ENCODE data around the gene UCN.
"Not testable (repeated sequence)": the region's sequence is repeated elsewhere in the genome, so short reads cannot be mapped to it uniquely, and the experiment has no call there.

The UCN gene

DNA sequence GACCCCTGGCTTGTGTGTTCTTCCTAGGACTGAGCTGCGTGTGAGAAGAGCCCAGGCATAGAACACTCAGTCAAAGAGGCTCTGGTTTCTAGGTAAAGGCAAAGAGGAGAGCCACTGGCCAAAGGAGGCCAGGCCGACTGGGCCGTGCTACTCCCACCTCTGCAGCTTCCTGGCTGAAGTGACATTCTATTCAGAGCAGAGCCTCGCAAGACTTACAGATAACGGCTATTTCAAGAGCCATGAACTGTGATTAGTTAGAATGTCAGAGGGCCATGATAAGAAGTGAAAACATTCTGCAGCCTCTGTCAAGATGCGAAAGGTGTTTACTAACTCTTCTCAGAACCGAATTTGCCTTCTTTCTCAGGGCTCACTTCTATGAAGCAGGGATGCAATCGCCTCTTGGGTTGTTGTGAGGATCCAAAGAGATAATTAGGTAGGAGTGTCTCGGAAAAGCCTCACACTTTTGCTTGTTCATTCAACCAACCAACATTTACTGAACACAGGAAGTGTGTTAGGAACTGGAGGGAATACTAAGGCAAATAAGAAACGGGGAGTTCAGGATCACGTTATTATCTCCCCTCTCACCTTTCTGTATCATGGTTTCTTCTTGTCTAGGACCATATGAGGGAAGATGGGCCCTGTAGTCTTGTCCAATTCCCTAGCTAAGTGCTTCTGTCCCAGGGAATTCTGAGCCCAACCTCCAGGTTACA lies 36.5 kb downstream of the UCN start:
- no peak overlapping the region for H3K9ac ChIP-seq (ENCODE audit: insufficient read length, low read depth)
- H3K4me3 ChIP-seq (ENCODE audit: insufficient read length, low read depth): no peak overlapping the region
- no peak for DNase-seq (ENCODE audit: low read depth, low spot score)
- TF ChIP-seq YY1 (IDR thresholded peaks at IDR 0.05; ENCODE audit: insufficient read depth, insufficient read length): no peak
- TF ChIP-seq ZNF274 (IDR thresholded peaks at IDR 0.05; ENCODE audit: low read depth, low read length): no peak
- no peak for TF ChIP-seq SUZ12 (IDR thresholded peaks at IDR 0.05; ENCODE audit: extremely low read depth, insufficient read depth, insufficient read length)
- H3K27me3 ChIP-seq (ENCODE audit: insufficient read depth, insufficient read length): peaks cover 7% of the 10 kb centered on the region
- no peaks in the 10 kb centered on the region for H3K36me3 ChIP-seq (ENCODE audit: insufficient read depth, insufficient read length, low read length)
- peaks cover 3% of the 10 kb centered on the region for H3K4me1 ChIP-seq (ENCODE audit: insufficient read depth, insufficient read length)
- no peaks in the 10 kb centered on the region for H3K9me3 ChIP-seq (ENCODE audit: insufficient read depth, low read length)

DNA sequence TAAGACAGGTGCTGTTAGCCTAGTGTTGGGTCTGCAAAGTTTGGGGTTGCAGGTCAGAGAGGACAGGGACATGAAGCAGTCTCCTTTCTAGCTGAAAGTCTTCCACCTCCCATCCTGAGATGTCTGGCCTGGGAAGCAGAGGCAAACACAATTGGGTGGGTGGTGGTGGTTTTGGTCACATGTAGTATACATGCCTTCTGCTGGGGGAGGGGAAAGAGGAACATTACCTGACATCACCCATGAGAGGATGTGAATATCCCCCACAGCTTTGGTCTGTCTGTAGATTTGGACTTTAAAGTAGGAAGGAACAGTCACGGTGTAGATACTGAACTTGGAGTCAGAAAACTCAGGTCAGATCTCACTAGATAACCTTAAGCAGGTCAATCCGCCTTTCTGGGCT lies 37.6 kb downstream of the UCN start:
- no peak for TF ChIP-seq SUZ12 (IDR thresholded peaks at IDR 0.05; ENCODE audit: extremely low read depth, insufficient read depth, insufficient read length)
- TF ChIP-seq YY1 (IDR thresholded peaks at IDR 0.05; ENCODE audit: insufficient read depth, insufficient read length): no peak
- TF ChIP-seq ZNF274 (IDR thresholded peaks at IDR 0.05; ENCODE audit: low read depth, low read length): no peak
- DNase-seq (ENCODE audit: low read depth, low spot score): no peak
- H3K4me3 ChIP-seq (ENCODE audit: insufficient read length, low read depth): no peak overlapping the region
- H3K4me1 ChIP-seq (ENCODE audit: insufficient read depth, insufficient read length): peaks cover 3% of the 10 kb centered on the region
- no peak overlapping the region for H3K9ac ChIP-seq (ENCODE audit: insufficient read length, low read depth)
- H3K36me3 ChIP-seq (ENCODE audit: insufficient read depth, insufficient read length, low read length): no peaks in the 10 kb centered on the region
- H3K27me3 ChIP-seq (ENCODE audit: insufficient read depth, insufficient read length): peaks cover 16% of the 10 kb centered on the region
- peaks cover 2% of the 10 kb centered on the region; the same call in 1 of the 2 replicates for H3K9me3 ChIP-seq (ENCODE audit: insufficient read depth, low read length)

GRCh38 chr2:27270131-27270530 lies 38.1 kb downstream of the UCN start:
- DNase-seq (ENCODE audit: low read depth, low spot score): no peak
- H3K36me3 ChIP-seq (ENCODE audit: insufficient read depth, insufficient read length, low read length): no peaks in the 10 kb centered on the region
- peaks cover 21% of the 10 kb centered on the region for H3K27me3 ChIP-seq (ENCODE audit: insufficient read depth, insufficient read length)
- no peak overlapping the region for H3K9ac ChIP-seq (ENCODE audit: insufficient read length, low read depth)
- TF ChIP-seq SUZ12 (IDR thresholded peaks at IDR 0.05; ENCODE audit: extremely low read depth, insufficient read depth, insufficient read length) (no peak), YY1 (IDR thresholded peaks at IDR 0.05; ENCODE audit: insufficient read depth, insufficient read length) (no peak), ZNF274 (IDR thresholded peaks at IDR 0.05; ENCODE audit: low read depth, low read length) (no peak)
- H3K4me1 ChIP-seq (ENCODE audit: insufficient read depth, insufficient read length): peaks cover 2% of the 10 kb centered on the region
- peaks cover 4% of the 10 kb centered on the region; the same call in 1 of the 2 replicates for H3K9me3 ChIP-seq (ENCODE audit: insufficient read depth, low read length)
- H3K4me3 ChIP-seq (ENCODE audit: insufficient read length, low read depth): no peak overlapping the region

DNA sequence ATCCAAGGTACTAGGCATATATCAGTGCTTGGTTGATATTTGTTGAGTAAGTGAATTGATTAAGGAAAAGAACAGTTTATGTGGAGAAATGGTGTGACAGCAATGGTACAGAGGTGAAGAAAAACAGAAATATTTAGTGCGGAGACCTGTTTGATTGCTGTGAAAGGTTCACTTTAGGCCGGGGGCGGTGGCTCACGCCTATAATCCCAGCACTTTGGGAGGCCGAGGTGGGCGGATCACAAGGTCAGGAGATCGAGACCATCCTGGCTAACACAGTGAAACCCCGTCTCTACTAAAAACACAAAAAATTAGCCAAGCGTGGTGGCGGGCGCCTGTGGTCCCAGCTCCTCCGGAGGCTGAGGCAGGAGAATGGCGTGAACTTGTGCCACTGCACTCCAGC lies 39.9 kb downstream of the UCN start:
- not testable (repeated sequence) for H3K4me3 ChIP-seq (ENCODE audit: insufficient read length, low read depth); DNase-seq (ENCODE audit: low read depth, low spot score); H3K4me1 ChIP-seq (ENCODE audit: insufficient read depth, insufficient read length); H3K9me3 ChIP-seq (ENCODE audit: insufficient read depth, low read length); H3K9ac ChIP-seq (ENCODE audit: insufficient read length, low read depth); H3K36me3 ChIP-seq (ENCODE audit: insufficient read depth, insufficient read length, low read length)
- H3K27me3 ChIP-seq (ENCODE audit: insufficient read depth, insufficient read length): peaks cover 40% of the 10 kb centered on the region

DNA sequence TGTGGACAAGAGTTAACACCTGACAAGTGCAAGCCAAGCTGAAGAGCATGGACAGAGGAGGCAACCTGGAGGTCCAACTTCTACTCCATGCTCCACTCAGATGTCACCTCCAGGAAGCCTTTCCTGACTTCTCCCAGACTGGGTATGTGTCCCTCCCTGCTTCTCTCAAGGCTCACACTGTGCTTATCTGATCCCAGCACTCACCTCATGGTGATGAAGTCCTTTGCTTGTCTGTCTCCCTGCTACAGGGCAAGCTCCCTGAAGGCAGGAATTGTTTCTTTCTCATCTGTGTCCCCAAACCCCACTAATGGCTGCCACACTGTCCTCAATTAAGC lies 42.7 kb downstream of the UCN start:
- H3K4me1 ChIP-seq (ENCODE audit: insufficient read depth, insufficient read length): peaks cover 3% of the 10 kb centered on the region
- no peak overlapping the region for H3K9ac ChIP-seq (ENCODE audit: insufficient read length, low read depth)
- TF ChIP-seq ZNF274 (IDR thresholded peaks at IDR 0.05; ENCODE audit: low read depth, low read length) (no peak), YY1 (IDR thresholded peaks at IDR 0.05; ENCODE audit: insufficient read depth, insufficient read length) (no peak), SUZ12 (IDR thresholded peaks at IDR 0.05; ENCODE audit: extremely low read depth, insufficient read depth, insufficient read length) (no peak)
- no peak for DNase-seq (ENCODE audit: low read depth, low spot score)
- peaks cover 4% of the 10 kb centered on the region; the same call in 1 of the 2 replicates for H3K9me3 ChIP-seq (ENCODE audit: insufficient read depth, low read length)
- H3K36me3 ChIP-seq (ENCODE audit: insufficient read depth, insufficient read length, low read length): no peaks in the 10 kb centered on the region
- no peak overlapping the region for H3K4me3 ChIP-seq (ENCODE audit: insufficient read length, low read depth)
- peaks cover 68% of the 10 kb centered on the region for H3K27me3 ChIP-seq (ENCODE audit: insufficient read depth, insufficient read length)

GRCh38 chr2:27264753-27265535 lies 43.3 kb downstream of the UCN start:
- TF ChIP-seq YY1 (IDR thresholded peaks at IDR 0.05; ENCODE audit: insufficient read depth, insufficient read length): no peak
- no peak for TF ChIP-seq SUZ12 (IDR thresholded peaks at IDR 0.05; ENCODE audit: extremely low read depth, insufficient read depth, insufficient read length)
- TF ChIP-seq ZNF274 (IDR thresholded peaks at IDR 0.05; ENCODE audit: low read depth, low read length): no peak
- H3K9me3 ChIP-seq (ENCODE audit: insufficient read depth, low read length): peaks cover 4% of the 10 kb centered on the region; the same call in 1 of the 2 replicates
- H3K9ac ChIP-seq (ENCODE audit: insufficient read length, low read depth): peak overlapping the region; percentile 51
- H3K4me3 ChIP-seq (ENCODE audit: insufficient read length, low read depth): peak overlapping the region; percentile 30
- no peak for DNase-seq (ENCODE audit: low read depth, low spot score)
- H3K27me3 ChIP-seq (ENCODE audit: insufficient read depth, insufficient read length): peaks cover 73% of the 10 kb centered on the region
- no peaks in the 10 kb centered on the region for H3K36me3 ChIP-seq (ENCODE audit: insufficient read depth, insufficient read length, low read length)
- peaks cover 3% of the 10 kb centered on the region for H3K4me1 ChIP-seq (ENCODE audit: insufficient read depth, insufficient read length)

GRCh38 chr2:27264253-27264752 lies 43.9 kb downstream of the UCN start:
- Histone ChIP-seq H3K27me3 (ENCODE audit: insufficient read depth, insufficient read length) (peaks cover 79% of the 10 kb centered on the region), H3K4me1 (ENCODE audit: insufficient read depth, insufficient read length) (peaks cover 3% of the 10 kb centered on the region), H3K9me3 (ENCODE audit: insufficient read depth, low read length) (peaks cover 4% of the 10 kb centered on the region; the same call in 1 of the 2 replicates), H3K4me3 (ENCODE audit: insufficient read length, low read depth) (peak overlapping the region; percentile 30), H3K36me3 (ENCODE audit: insufficient read depth, insufficient read length, low read length) (no peaks in the 10 kb centered on the region), H3K9ac (ENCODE audit: insufficient read length, low read depth) (peak overlapping the region; percentile 51)
- no peak for DNase-seq (ENCODE audit: low read depth, low spot score)
- TF ChIP-seq SUZ12 (IDR thresholded peaks at IDR 0.05; ENCODE audit: extremely low read depth, insufficient read depth, insufficient read length): peak; percentile 38
- TF ChIP-seq YY1 (IDR thresholded peaks at IDR 0.05; ENCODE audit: insufficient read depth, insufficient read length): no peak

Measured in NT2/D1 (cell line).